Measurements from ENCODE around the gene FFAR1. TPM values are rescaled to one million over a fixed set of nuclear protein-coding genes. Genes with fewer than 3 reads are reported as not detected.

FFAR1 gene
- total RNA-seq, 1 experiment from 2014 or later = not detected

GRCh38 chr19:35389192-35389861 is 41.6 kb downstream of the FFAR1 start:
- Mint-ChIP-seq H3K9me3 (ENCODE audit: unreplicated experiment) (peaks cover 19% of the 10 kb centered on the region), H3K27me3 (ENCODE audit: insufficient read depth, unreplicated experiment) (no peaks in the 10 kb centered on the region), H3K4me1 (ENCODE audit: low read depth, unreplicated experiment) (no peaks in the 10 kb centered on the region), H3K36me3 (ENCODE audit: insufficient read depth, unreplicated experiment) (peaks cover 7% of the 10 kb centered on the region), H3K27ac (ENCODE audit: unreplicated experiment) (no peak overlapping the region), H3K4me3 (ENCODE audit: unreplicated experiment) (no peak overlapping the region)
- no peaks in the 10 kb centered on the region for H3K4me1 ChIP-seq
- no peaks in the 10 kb centered on the region for H3K36me3 ChIP-seq (ENCODE audit: control insufficient read depth, insufficient read depth, low read length)
- ChIA-PET POLR2A (no interaction called here), CTCF (no interaction called here)
- peaks cover 44% of the 10 kb centered on the region for H3K9me3 ChIP-seq
- H3K27me3 ChIP-seq (replicated peaks; ENCODE audit: control insufficient read depth, insufficient read depth, low read length) = no peaks in the 10 kb centered on the region
- TF ChIP-seq, protein P1, sequence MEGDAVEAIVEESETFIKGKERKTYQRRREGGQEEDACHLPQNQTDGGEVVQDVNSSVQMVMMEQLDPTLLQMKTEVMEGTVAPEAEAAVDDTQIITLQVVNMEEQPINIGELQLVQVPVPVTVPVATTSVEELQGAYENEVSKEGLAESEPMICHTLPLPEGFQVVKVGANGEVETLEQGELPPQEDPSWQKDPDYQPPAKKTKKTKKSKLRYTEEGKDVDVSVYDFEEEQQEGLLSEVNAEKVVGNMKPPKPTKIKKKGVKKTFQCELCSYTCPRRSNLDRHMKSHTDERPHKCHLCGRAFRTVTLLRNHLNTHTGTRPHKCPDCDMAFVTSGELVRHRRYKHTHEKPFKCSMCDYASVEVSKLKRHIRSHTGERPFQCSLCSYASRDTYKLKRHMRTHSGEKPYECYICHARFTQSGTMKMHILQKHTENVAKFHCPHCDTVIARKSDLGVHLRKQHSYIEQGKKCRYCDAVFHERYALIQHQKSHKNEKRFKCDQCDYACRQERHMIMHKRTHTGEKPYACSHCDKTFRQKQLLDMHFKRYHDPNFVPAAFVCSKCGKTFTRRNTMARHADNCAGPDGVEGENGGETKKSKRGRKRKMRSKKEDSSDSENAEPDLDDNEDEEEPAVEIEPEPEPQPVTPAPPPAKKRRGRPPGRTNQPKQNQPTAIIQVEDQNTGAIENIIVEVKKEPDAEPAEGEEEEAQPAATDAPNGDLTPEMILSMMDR (IDR thresholded peaks at IDR 0.05; ENCODE audit: insufficient read depth in 1 of 2, low read depth in 1 of 2, low read length in 1 of 2, severe bottlenecking in 1 of 2, unreplicated experiment in 1 of 2) = no peak
- DNase-seq = no peak
- BruUV-seq (replicated peaks) = no TSS peak
- no peak overlapping the region for H3K4me3 ChIP-seq (ENCODE audit: low read depth, low read length)
- intact Hi-C loops (cut with micrococcal nuclease; ENCODE audit: unreplicated experiment) = no loop called here

DNA sequence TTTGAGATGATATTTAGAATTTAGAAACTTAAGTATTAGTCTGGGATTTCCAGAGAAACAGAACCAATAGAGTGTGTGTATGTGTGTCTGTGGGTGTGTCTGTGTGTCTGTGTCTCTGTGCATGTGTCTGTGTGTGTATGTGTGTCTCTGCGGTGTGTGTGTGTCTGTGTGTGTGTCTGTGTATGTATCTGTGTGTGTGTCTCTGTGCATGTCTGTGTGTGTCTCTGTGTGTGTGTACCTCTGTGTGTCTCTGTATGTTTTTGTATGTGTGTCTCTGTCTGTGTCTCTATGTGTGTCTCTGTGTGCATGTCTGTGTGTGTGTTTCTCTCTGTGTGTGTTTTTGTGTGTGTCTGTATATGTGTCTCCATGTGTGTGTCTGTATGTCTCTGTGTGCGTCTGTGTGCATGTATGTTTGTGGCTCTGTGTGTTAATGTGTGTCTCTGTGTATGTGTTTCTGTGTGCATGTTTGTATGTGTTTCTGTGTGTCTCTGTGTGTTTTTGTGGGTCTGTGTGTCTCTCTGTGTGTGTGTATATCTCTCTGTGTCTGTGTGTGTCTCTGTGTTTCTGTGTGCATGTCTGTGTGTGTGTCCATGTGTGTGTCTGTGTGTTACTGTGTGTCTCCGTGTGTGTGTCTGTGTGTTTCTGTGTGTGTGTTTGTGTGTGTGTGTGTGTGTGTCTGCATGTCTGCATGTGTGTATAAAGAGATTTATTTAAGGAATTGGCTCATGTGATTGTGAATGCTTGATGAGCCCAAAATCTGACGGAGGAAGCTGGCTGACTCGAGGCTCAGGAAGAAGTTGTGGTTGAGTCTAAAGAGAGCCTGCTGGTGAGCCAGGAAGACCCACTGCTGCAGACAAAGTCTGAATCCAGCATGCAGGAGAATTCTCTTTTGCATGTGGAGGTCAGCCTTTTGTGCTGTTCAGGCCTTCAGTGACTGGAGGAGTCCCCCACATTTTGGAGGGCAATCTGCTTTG is 45.3 kb downstream of the FFAR1 start:
- no TSS peak for BruUV-seq (replicated peaks)
- peaks cover 7% of the 10 kb centered on the region; the same call in 1 of the 2 replicates for H3K9me3 ChIP-seq
- no peaks in the 10 kb centered on the region for H3K27me3 ChIP-seq (replicated peaks; ENCODE audit: control insufficient read depth, insufficient read depth, low read length)
- ChIA-PET POLR2A (no interaction called here), CTCF (no interaction called here)
- no peaks in the 10 kb centered on the region for H3K4me1 ChIP-seq
- TF ChIP-seq, protein P1 (IDR thresholded peaks at IDR 0.05; ENCODE audit: insufficient read depth in 1 of 2, low read depth in 1 of 2, low read length in 1 of 2, severe bottlenecking in 1 of 2, unreplicated experiment in 1 of 2) = no peak
- no peak overlapping the region for H3K4me3 ChIP-seq (ENCODE audit: low read depth, low read length)
- H3K36me3 ChIP-seq (ENCODE audit: control insufficient read depth, insufficient read depth, low read length) = no peaks in the 10 kb centered on the region
- Mint-ChIP-seq H3K36me3 (ENCODE audit: insufficient read depth, unreplicated experiment) (no peaks in the 10 kb centered on the region), H3K27me3 (ENCODE audit: insufficient read depth, unreplicated experiment) (no peaks in the 10 kb centered on the region), H3K4me3 (ENCODE audit: unreplicated experiment) (no peak overlapping the region), H3K4me1 (ENCODE audit: low read depth, unreplicated experiment) (no peaks in the 10 kb centered on the region), H3K27ac (ENCODE audit: unreplicated experiment) (no peak overlapping the region), H3K9me3 (ENCODE audit: unreplicated experiment) (peaks cover 8% of the 10 kb centered on the region)
- no peak for DNase-seq
- intact Hi-C loops (cut with micrococcal nuclease; ENCODE audit: unreplicated experiment) = no loop called here

- ChIA-PET CTCF (no interaction called here), POLR2A (no interaction called here)
- no peaks in the 10 kb centered on the region for H3K27me3 ChIP-seq (replicated peaks; ENCODE audit: control insufficient read depth, insufficient read depth, low read length)
- H3K36me3 ChIP-seq (ENCODE audit: control insufficient read depth, insufficient read depth, low read length) = no peaks in the 10 kb centered on the region
- Mint-ChIP-seq H3K4me1 (ENCODE audit: low read depth, unreplicated experiment) (no peaks in the 10 kb centered on the region), H3K9me3 (ENCODE audit: unreplicated experiment) (peaks cover 8% of the 10 kb centered on the region), H3K27me3 (ENCODE audit: insufficient read depth, unreplicated experiment) (no peaks in the 10 kb centered on the region), H3K36me3 (ENCODE audit: insufficient read depth, unreplicated experiment) (no peaks in the 10 kb centered on the region), H3K27ac (ENCODE audit: unreplicated experiment) (no peak overlapping the region), H3K4me3 (ENCODE audit: unreplicated experiment) (no peak overlapping the region)
- TF ChIP-seq, protein P1 (IDR thresholded peaks at IDR 0.05; ENCODE audit: insufficient read depth in 1 of 2, low read depth in 1 of 2, low read length in 1 of 2, severe bottlenecking in 1 of 2, unreplicated experiment in 1 of 2) = no peak
- no peaks in the 10 kb centered on the region for H3K4me1 ChIP-seq
- no peaks in the 10 kb centered on the region for H3K9me3 ChIP-seq
- no peak for DNase-seq
- intact Hi-C loops (cut with micrococcal nuclease; ENCODE audit: unreplicated experiment) = no loop called here
- BruUV-seq (replicated peaks) = no TSS peak
- no peak overlapping the region for H3K4me3 ChIP-seq (ENCODE audit: low read depth, low read length)
These were observed 47.9 kb downstream of the FFAR1 start for GRCh38 chr19:35395382-35396199.

Measured in Caco-2 (cell line).